K562 (cell line): Measurements from ENCODE around the gene TTL.

Experiments used
- CREB1 ChIP-seq, 2 experiments: sonication (generic) in 1 of 2; formaldehyde crosslinking in 1 of 2; IDR thresholded peaks; 2 replicates each; pipeline versions ENCODE4 v1.6.1 to v1.8.0; 2012 to 2022; ENCODE audit warnings: inconsistent platforms in 1 of 2, mild to moderate bottlenecking in 1 of 2, missing genetic modification reagents in 1 of 2, moderate library complexity in 1 of 2
- EZH2 ChIP-seq: IDR thresholded peaks from 2 replicates; pipeline ENCODE4 v1.6.1; 2012; ENCODE audit warnings: low read depth, mild to moderate bottlenecking, inconsistent platforms, low read length, borderline replicate concordance
- NFE2 ChIP-seq: IDR thresholded peaks from 2 replicates; pipeline ENCODE4 v1.6.1; 2014; ENCODE audit warnings: antibody characterized with exemption, low read depth
- NR2C2 ChIP-seq, 2 experiments: fragments of 200-800 bp in 1 of 2; sonication (Bioruptor generic) in 1 of 2; sonication (generic) in 1 of 2; formaldehyde crosslinking in 1 of 2; IDR thresholded peaks; 2 replicates each; pipeline versions ENCODE4 v1.6.1 to v1.8.0; 2016 to 2022; ENCODE audit warnings: mild to moderate bottlenecking in 1 of 2, missing compliant biosample characterization in 1 of 2, missing genetic modification characterization in 1 of 2, missing genetic modification reagents in 1 of 2
- POLR2A ChIP-seq: fragments of 450-650 bp; conservative IDR thresholded peaks from 2 replicates; pipeline ENCODE4 v1.6.1; 2016
- SRSF7 ChIP-seq: fragments of 200-400 bp; formaldehyde crosslinking; optimal IDR thresholded peaks from 2 replicates; pipeline ENCODE3; 2017; ENCODE audit warnings: mild to moderate bottlenecking, low read depth, low read length
- TCF7L2 ChIP-seq: fragments of 150-350 bp; IDR thresholded peaks from 2 replicates; pipeline ENCODE4 v1.6.1; 2016; ENCODE audit warnings: low read depth, mild to moderate bottlenecking, low read length, moderate library complexity
- ZNF133 ChIP-seq: fragments of 250-450 bp; sonication (Bioruptor Pico); IDR thresholded peaks from 2 replicates; pipeline ENCODE4 v1.4.0; 2020; ENCODE audit warnings: mild to moderate bottlenecking
- TF ChIP-seq, protein P1 (sequence below), 3 experiments: IDR thresholded peaks in 2 of 3; conservative IDR thresholded peaks in 1 of 3; 2 replicates each; pipeline ENCODE4 v1.5.1; 2011 to 2012; ENCODE audit warnings: low read length in 3 of 3, mild to moderate bottlenecking in 3 of 3, control low read depth in 2 of 3, improper control_type of control experiment in 1 of 3, inconsistent platforms in 1 of 3, low read depth in 1 of 3, mixed read lengths in 1 of 3, moderate library complexity in 1 of 3; ENCODE audit not compliant: insufficient read depth in 2 of 3

- no peak for TF ChIP-seq ZNF133 (CRISPR knock-in tag)
- TF ChIP-seq SRSF7 = no peak
- TF ChIP-seq, protein P1, sequence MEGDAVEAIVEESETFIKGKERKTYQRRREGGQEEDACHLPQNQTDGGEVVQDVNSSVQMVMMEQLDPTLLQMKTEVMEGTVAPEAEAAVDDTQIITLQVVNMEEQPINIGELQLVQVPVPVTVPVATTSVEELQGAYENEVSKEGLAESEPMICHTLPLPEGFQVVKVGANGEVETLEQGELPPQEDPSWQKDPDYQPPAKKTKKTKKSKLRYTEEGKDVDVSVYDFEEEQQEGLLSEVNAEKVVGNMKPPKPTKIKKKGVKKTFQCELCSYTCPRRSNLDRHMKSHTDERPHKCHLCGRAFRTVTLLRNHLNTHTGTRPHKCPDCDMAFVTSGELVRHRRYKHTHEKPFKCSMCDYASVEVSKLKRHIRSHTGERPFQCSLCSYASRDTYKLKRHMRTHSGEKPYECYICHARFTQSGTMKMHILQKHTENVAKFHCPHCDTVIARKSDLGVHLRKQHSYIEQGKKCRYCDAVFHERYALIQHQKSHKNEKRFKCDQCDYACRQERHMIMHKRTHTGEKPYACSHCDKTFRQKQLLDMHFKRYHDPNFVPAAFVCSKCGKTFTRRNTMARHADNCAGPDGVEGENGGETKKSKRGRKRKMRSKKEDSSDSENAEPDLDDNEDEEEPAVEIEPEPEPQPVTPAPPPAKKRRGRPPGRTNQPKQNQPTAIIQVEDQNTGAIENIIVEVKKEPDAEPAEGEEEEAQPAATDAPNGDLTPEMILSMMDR (IDR thresholded peaks at IDR 0.05 in 2 of 3, conservative IDR thresholded peaks at IDR 0.05 in 1 of 3; ENCODE audit: insufficient read depth in 2 of 3, low read depth in 1 of 3, low read length in 3 of 3) = no peak
- no peak for TF ChIP-seq EZH2
- TF ChIP-seq TCF7L2 = no peak
- TF ChIP-seq POLR2A = no peak
- TF ChIP-seq NR2C2 (CRISPR knock-in tag; IDR thresholded peaks at IDR 0.05) = no peak
- no peak for TF ChIP-seq NR2C2 (tag; IDR thresholded peaks at IDR 0.05)
- TF ChIP-seq NFE2 = no peak
- TF ChIP-seq CREB1 (IDR thresholded peaks at IDR 0.05) = no peak
- TF ChIP-seq CREB1 (CRISPR knock-in tag; IDR thresholded peaks at IDR 0.05) = no peak
These were observed 519 bp downstream of the TTL start for GRCh38 chr2:112482309-112483041.
